HCT116 (cell line): ENCODE data around the gene ATN1. TPM values are rescaled to one million over a fixed set of nuclear protein-coding genes. Genes with fewer than 3 reads are reported as not detected.

Experiments
- ATAC-seq: fragments of 200-7000 bp; cut with Tn5 transposase; 2 replicates; pipeline ENCODE4 v1.9.1; 2020; ENCODE audit warnings: mild to moderate bottlenecking, moderate library complexity
- BruUV-seq: library from RNA; stranded (reverse); fragments of 400-500 nt; replicated peaks from 2 replicates; lab custom pipeline; 2021; lab: Mats Ljungman, UMichigan
- CTCF ChIA-PET: fragments of 300-600 bp; sonication (Branson Sonifier 250); formaldehyde crosslinking; loops from one replicate; lab custom pipeline; 2021; ENCODE audit warnings: antibody characterized with exemption; lab: Charles Lee
- POLR2A ChIA-PET: fragments of 300-600, 350-600 bp; sonication (Branson Sonifier 250); formaldehyde crosslinking; loops from one replicate; lab custom pipeline; 2021; ENCODE audit warnings: antibody characterized with exemption; lab: Charles Lee
- RAD21 ChIA-PET, 2 experiments: fragments of 300-600 bp; sonication (Branson Sonifier 250); formaldehyde crosslinking; loops; one replicate each; lab custom pipeline; 2023; ENCODE audit warnings: low total read pairs in 2 of 2; ENCODE audit not compliant: uncharacterized antibody in 2 of 2, unreplicated experiment in 2 of 2, low non-redundant PET in 1 of 2; lab: Charles Lee
- DNase-seq: peaks from one replicate; pipeline ENCODE4 v3.0.0-alpha.2; 2010; ENCODE audit warnings: low read depth, low spot score
- H2AFZ ChIP-seq: fragments of 200-600 bp; shearing (Covaris generic), sonication (generic); 2 replicates; pipeline ENCODE4 v1.6.1; 2017; ENCODE audit warnings: low read depth, mixed run types, mixed read lengths, antibody characterized with exemption, low read length; ENCODE audit not compliant: poor library complexity, severe bottlenecking
- H3K27ac ChIP-seq: 2 replicates; pipeline ENCODE4 v1.5.1; 2012; ENCODE audit warnings: low read depth, low read length
- H3K27me3 ChIP-seq: fragments of 200-600 bp; sonication (generic); 2 replicates; pipeline ENCODE4 v1.6.1; 2016; ENCODE audit warnings: mixed run types, low read length, mixed read lengths; ENCODE audit not compliant: insufficient read depth
- H3K36me3 ChIP-seq, 2 experiments: fragments of 200-500 bp in 1 of 2; fragments of 200-600 bp in 1 of 2; sonication (Bioruptor generic) in 1 of 2; sonication (generic) in 1 of 2; 2 replicates each; pipeline versions ENCODE4 v1.5.1 to v1.6.1; 2014 to 2016; ENCODE audit warnings: low read length in 2 of 2, inconsistent platforms in 1 of 2, mixed read lengths in 1 of 2, mixed run types in 1 of 2; ENCODE audit not compliant: insufficient read depth in 2 of 2, control insufficient read depth in 1 of 2
- H3K4me1 ChIP-seq, 2 experiments: fragments of 200-600 bp in 1 of 2; sonication (generic) in 1 of 2; 2 replicates each; pipeline versions ENCODE4 v1.5.1 to v1.6.1; 2012 to 2017; ENCODE audit warnings: low read length in 2 of 2, inconsistent platforms in 1 of 2, mild to moderate bottlenecking in 1 of 2, mixed read lengths in 1 of 2, mixed run types in 1 of 2, moderate library complexity in 1 of 2; ENCODE audit not compliant: insufficient read depth in 2 of 2, control insufficient read depth in 1 of 2
- H3K4me2 ChIP-seq: fragments of 200-600 bp; sonication (generic); 2 replicates; pipeline ENCODE4 v1.6.1; 2017; ENCODE audit warnings: mixed run types, low read length, mixed read lengths
- H3K4me3 ChIP-seq, 2 experiments: fragments of 200-600 bp in 1 of 2; sonication (generic) in 1 of 2; replicated peaks in 1 of 2; 2 replicates each; pipeline ENCODE4 v1.5.1; 2011 to 2016; ENCODE audit warnings: low read length in 2 of 2, control low read depth in 1 of 2, low read depth in 1 of 2, mild to moderate bottlenecking in 1 of 2, mixed read lengths in 1 of 2, mixed run types in 1 of 2
- H3K79me2 ChIP-seq: fragments of 200-600 bp; sonication (generic); 2 replicates; pipeline ENCODE4 v1.6.1; 2017; ENCODE audit warnings: mild to moderate bottlenecking, mixed run types, low read length, moderate library complexity, mixed read lengths; ENCODE audit not compliant: insufficient read depth
- H3K9ac ChIP-seq: fragments of 200-600 bp; sonication (generic); 2 replicates; pipeline ENCODE4 v1.6.1; 2016; ENCODE audit warnings: low read length, mixed read lengths
- H3K9me2 ChIP-seq: fragments of 200-600 bp; sonication (generic), shearing (Covaris generic); 2 replicates; pipeline ENCODE4 v1.6.1; 2017; ENCODE audit warnings: mixed run types, mild to moderate bottlenecking, moderate library complexity; ENCODE audit not compliant: insufficient read depth
- H3K9me3 ChIP-seq, 2 experiments: fragments of 200-500 bp in 1 of 2; fragments of 200-600 bp in 1 of 2; sonication (Bioruptor generic) in 1 of 2; sonication (generic) in 1 of 2; 2 replicates each; pipeline ENCODE4 v1.6.1; 2014 to 2017; ENCODE audit warnings: low read length in 2 of 2, mixed read lengths in 2 of 2, inconsistent platforms in 1 of 2, low read depth in 1 of 2, mild to moderate bottlenecking in 1 of 2, mixed run types in 1 of 2, moderate library complexity in 1 of 2; ENCODE audit not compliant: control insufficient read depth in 1 of 2, insufficient read depth in 1 of 2
- H4K20me1 ChIP-seq: fragments of 200-600 bp; sonication (generic), shearing (Covaris generic); 2 replicates; pipeline ENCODE4 v1.6.1; 2017; ENCODE audit warnings: mixed run types, mild to moderate bottlenecking, moderate library complexity; ENCODE audit not compliant: insufficient read depth
- CBX3 ChIP-seq: IDR thresholded peaks from 2 replicates; pipeline ENCODE4 v1.6.1; 2012; ENCODE audit warnings: low read depth
- ELF1 ChIP-seq: IDR thresholded peaks from 2 replicates; pipeline ENCODE4 v1.6.1; 2012; ENCODE audit warnings: low read depth, borderline replicate concordance
- EZH2 ChIP-seq: fragments of 200-600 bp; sonication (generic); IDR thresholded peaks from 2 replicates; pipeline ENCODE4 v1.6.1; 2017; ENCODE audit warnings: antibody characterized with exemption, mixed run types
- FOSL1 ChIP-seq: IDR thresholded peaks from 2 replicates; pipeline ENCODE4 v1.6.1; 2012; ENCODE audit warnings: low read depth
- MAX ChIP-seq: IDR thresholded peaks from 2 replicates; pipeline ENCODE4 v1.6.1; 2012
- POLR2A ChIP-seq: IDR thresholded peaks from 2 replicates; pipeline ENCODE4 v1.7.0; 2011; ENCODE audit warnings: borderline replicate concordance; ENCODE audit not compliant: insufficient read depth, insufficient read length; ENCODE audit errors: extremely low read depth
- ZNF274 ChIP-seq: fragments of 200-500 bp; sonication (Bioruptor generic); IDR thresholded peaks from 2 replicates; pipeline ENCODE4 v1.6.1; 2014; ENCODE audit warnings: mild to moderate bottlenecking, low read depth, low read length, inconsistent platforms
- intact Hi-C: fragments of 100-400 bp; cut with micrococcal nuclease; formaldehyde crosslinking; loops from 2 replicates; pipeline ENCODE4 v1.10.0; 2022
- total RNA-seq: library from RNA; stranded (reverse); gene quantifications from one replicate; pipeline ENCODE4 v1.2.1, GENCODE V29; 2021; ENCODE audit not compliant: unreplicated experiment
- TF ChIP-seq, protein P1 (sequence below), 3 experiments: fragments of 200-600 bp in 1 of 3; sonication (generic) in 1 of 3; IDR thresholded peaks in 2 of 3; conservative IDR thresholded peaks in 1 of 3; 2 replicates each; pipeline ENCODE4 v1.5.1; 2012 to 2017; ENCODE audit warnings: low read depth in 2 of 3, low read length in 2 of 3, antibody characterized with exemption in 1 of 3, borderline replicate concordance in 1 of 3, control low read depth in 1 of 3, mild to moderate bottlenecking in 1 of 3, mixed read lengths in 1 of 3, mixed run types in 1 of 3, moderate library complexity in 1 of 3; ENCODE audit not compliant: insufficient read depth in 1 of 3
- TF ChIP-seq, protein P2 (sequence below): IDR thresholded peaks from 2 replicates; pipeline ENCODE4 v1.6.1; 2012
- TF ChIP-seq, protein P3 (sequence below): IDR thresholded peaks from 2 replicates; pipeline ENCODE4 v1.6.1; 2011; ENCODE audit warnings: mild to moderate bottlenecking, low read length, moderate library complexity; ENCODE audit not compliant: insufficient replicate concordance; ENCODE audit errors: extremely low read depth
- TF ChIP-seq, protein P4 (sequence below): IDR thresholded peaks from 2 replicates; pipeline ENCODE4 v1.6.1; 2012; ENCODE audit warnings: low read depth

ATN1 gene
- total RNA-seq, 1 experiment from 2014 or later = 104 TPM

GRCh38 chr12:6981152-6982052 lies 53.6 kb downstream of the ATN1 start:
- ChIA-PET RAD21 (no interaction called here), POLR2A (no interaction called here), CTCF (no interaction called here)
- Histone ChIP-seq H3K9me2 (no peaks in the 10 kb centered on the region), H2AFZ (no peak overlapping the region), H3K9ac (no peak overlapping the region), H3K4me1 (no peaks in the 10 kb centered on the region), H3K27me3 (no peaks in the 10 kb centered on the region), H3K36me3 (peaks cover 37 to 44% of the 10 kb centered on the region in 2 experiments; a peak in 3 of 4 replicates), H4K20me1 (no peaks in the 10 kb centered on the region), H3K27ac (no peak overlapping the region)
- BruUV-seq = no TSS peak
- no peak for DNase-seq
- no peak for TF ChIP-seq CBX3
- no peak for TF ChIP-seq ELF1
- TF ChIP-seq EZH2 = no peak
- TF ChIP-seq, protein P1, sequence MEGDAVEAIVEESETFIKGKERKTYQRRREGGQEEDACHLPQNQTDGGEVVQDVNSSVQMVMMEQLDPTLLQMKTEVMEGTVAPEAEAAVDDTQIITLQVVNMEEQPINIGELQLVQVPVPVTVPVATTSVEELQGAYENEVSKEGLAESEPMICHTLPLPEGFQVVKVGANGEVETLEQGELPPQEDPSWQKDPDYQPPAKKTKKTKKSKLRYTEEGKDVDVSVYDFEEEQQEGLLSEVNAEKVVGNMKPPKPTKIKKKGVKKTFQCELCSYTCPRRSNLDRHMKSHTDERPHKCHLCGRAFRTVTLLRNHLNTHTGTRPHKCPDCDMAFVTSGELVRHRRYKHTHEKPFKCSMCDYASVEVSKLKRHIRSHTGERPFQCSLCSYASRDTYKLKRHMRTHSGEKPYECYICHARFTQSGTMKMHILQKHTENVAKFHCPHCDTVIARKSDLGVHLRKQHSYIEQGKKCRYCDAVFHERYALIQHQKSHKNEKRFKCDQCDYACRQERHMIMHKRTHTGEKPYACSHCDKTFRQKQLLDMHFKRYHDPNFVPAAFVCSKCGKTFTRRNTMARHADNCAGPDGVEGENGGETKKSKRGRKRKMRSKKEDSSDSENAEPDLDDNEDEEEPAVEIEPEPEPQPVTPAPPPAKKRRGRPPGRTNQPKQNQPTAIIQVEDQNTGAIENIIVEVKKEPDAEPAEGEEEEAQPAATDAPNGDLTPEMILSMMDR (IDR thresholded peaks at IDR 0.05 in 2 of 3, conservative IDR thresholded peaks at IDR 0.05 in 1 of 3; ENCODE audit: borderline replicate concordance in 1 of 3, insufficient read depth in 1 of 3, low read depth in 2 of 3, low read length in 2 of 3) = no peak
- no peak for TF ChIP-seq ZNF274
- TF ChIP-seq, protein P2, sequence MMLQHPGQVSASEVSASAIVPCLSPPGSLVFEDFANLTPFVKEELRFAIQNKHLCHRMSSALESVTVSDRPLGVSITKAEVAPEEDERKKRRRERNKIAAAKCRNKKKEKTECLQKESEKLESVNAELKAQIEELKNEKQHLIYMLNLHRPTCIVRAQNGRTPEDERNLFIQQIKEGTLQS = no peak
- no peak for TF ChIP-seq POLR2A
- TF ChIP-seq, protein P3, sequence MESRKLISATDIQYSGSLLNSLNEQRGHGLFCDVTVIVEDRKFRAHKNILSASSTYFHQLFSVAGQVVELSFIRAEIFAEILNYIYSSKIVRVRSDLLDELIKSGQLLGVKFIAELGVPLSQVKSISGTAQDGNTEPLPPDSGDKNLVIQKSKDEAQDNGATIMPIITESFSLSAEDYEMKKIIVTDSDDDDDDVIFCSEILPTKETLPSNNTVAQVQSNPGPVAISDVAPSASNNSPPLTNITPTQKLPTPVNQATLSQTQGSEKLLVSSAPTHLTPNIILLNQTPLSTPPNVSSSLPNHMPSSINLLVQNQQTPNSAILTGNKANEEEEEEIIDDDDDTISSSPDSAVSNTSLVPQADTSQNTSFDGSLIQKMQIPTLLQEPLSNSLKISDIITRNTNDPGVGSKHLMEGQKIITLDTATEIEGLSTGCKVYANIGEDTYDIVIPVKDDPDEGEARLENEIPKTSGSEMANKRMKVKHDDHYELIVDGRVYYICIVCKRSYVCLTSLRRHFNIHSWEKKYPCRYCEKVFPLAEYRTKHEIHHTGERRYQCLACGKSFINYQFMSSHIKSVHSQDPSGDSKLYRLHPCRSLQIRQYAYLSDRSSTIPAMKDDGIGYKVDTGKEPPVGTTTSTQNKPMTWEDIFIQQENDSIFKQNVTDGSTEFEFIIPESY = no peak
- TF ChIP-seq FOSL1 = no peak
- no peak for TF ChIP-seq MAX
- TF ChIP-seq, protein P4, sequence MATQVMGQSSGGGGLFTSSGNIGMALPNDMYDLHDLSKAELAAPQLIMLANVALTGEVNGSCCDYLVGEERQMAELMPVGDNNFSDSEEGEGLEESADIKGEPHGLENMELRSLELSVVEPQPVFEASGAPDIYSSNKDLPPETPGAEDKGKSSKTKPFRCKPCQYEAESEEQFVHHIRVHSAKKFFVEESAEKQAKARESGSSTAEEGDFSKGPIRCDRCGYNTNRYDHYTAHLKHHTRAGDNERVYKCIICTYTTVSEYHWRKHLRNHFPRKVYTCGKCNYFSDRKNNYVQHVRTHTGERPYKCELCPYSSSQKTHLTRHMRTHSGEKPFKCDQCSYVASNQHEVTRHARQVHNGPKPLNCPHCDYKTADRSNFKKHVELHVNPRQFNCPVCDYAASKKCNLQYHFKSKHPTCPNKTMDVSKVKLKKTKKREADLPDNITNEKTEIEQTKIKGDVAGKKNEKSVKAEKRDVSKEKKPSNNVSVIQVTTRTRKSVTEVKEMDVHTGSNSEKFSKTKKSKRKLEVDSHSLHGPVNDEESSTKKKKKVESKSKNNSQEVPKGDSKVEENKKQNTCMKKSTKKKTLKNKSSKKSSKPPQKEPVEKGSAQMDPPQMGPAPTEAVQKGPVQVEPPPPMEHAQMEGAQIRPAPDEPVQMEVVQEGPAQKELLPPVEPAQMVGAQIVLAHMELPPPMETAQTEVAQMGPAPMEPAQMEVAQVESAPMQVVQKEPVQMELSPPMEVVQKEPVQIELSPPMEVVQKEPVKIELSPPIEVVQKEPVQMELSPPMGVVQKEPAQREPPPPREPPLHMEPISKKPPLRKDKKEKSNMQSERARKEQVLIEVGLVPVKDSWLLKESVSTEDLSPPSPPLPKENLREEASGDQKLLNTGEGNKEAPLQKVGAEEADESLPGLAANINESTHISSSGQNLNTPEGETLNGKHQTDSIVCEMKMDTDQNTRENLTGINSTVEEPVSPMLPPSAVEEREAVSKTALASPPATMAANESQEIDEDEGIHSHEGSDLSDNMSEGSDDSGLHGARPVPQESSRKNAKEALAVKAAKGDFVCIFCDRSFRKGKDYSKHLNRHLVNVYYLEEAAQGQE = no peak
- TF ChIP-seq, all 23 proteins: peak for 0
- ATAC-seq = no peak
- H3K4me3 ChIP-seq = no peak overlapping the region
- 0 out of 2 replicates have a peak, but pooled peaks cover 3% of the 10 kb centered on the region for H3K79me2 ChIP-seq
- H3K9me3 ChIP-seq = no peaks in the 10 kb centered on the region
- intact Hi-C loops = no loop called here
- no peak overlapping the region for H3K4me2 ChIP-seq
